Lower leg skin (tissue), 3 donors: Measurements from ENCODE around the gene DKK3.

Experiments used
- POLR2A ChIP-seq, 2 donors: fragments of 450-650 bp; IDR thresholded peaks; one replicate each; pipeline ENCODE4 v1.6.1; 2016 to 2017; ENCODE audit warnings: antibody characterized with exemption in 2 of 2, mild to moderate bottlenecking in 1 of 2, moderate library complexity in 1 of 2
- TF ChIP-seq, protein P1 (sequence below), 3 donors: fragments of 450-650 bp; IDR thresholded peaks; one replicate each; pipeline ENCODE4 v1.5.1; 2016; ENCODE audit warnings: antibody characterized with exemption in 3 of 3, mild to moderate bottlenecking in 3 of 3, moderate library complexity in 2 of 3

DNA sequence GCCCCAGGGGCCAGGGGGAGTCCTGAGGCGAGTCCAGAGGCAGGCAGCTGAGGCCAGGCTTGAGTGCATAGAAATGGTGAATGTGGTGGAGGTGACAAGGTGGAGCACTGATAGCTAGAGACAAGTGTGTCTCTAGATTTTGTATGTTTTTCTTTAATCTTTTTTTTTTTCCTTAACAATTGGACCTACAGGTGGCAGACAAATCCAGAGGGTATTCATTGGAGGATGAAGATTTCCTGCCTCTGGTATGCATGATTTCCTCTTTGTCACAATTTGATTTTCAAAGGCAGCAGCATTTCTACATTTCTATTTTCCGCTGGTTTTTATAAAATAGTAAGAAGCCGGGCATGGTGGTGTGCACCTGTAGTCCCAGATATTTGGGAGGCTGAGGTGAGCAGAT is 47.7 kb upstream of the DKK3 start:
- TF ChIP-seq, protein P1, sequence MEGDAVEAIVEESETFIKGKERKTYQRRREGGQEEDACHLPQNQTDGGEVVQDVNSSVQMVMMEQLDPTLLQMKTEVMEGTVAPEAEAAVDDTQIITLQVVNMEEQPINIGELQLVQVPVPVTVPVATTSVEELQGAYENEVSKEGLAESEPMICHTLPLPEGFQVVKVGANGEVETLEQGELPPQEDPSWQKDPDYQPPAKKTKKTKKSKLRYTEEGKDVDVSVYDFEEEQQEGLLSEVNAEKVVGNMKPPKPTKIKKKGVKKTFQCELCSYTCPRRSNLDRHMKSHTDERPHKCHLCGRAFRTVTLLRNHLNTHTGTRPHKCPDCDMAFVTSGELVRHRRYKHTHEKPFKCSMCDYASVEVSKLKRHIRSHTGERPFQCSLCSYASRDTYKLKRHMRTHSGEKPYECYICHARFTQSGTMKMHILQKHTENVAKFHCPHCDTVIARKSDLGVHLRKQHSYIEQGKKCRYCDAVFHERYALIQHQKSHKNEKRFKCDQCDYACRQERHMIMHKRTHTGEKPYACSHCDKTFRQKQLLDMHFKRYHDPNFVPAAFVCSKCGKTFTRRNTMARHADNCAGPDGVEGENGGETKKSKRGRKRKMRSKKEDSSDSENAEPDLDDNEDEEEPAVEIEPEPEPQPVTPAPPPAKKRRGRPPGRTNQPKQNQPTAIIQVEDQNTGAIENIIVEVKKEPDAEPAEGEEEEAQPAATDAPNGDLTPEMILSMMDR (IDR thresholded peaks at IDR 0.05) = no peak
- TF ChIP-seq POLR2A (IDR thresholded peaks at IDR 0.05) = no peak
